HepG2 (cell line): ENCODE results near the gene UBE2D3. TPM values are rescaled to one million over a fixed set of nuclear protein-coding genes. Genes with fewer than 3 reads are reported as not detected.
A peak's percentile ranks its signal among the peaks of the same experiment; 100 is the strongest.

Source experiments
- AKNA ChIP-seq: sonication (generic); formaldehyde crosslinking; IDR thresholded peaks from 2 replicates; pipeline ENCODE4 v1.4.0; 2020; ENCODE audit warnings: missing genetic modification reagents, borderline replicate concordance
- HINFP ChIP-seq: sonication (generic); formaldehyde crosslinking; IDR thresholded peaks from 2 replicates; pipeline ENCODE4 v1.4.0; 2020; ENCODE audit warnings: low read depth, mild to moderate bottlenecking, missing genetic modification reagents
- HMG20A ChIP-seq: IDR thresholded peaks from 2 replicates; pipeline ENCODE4 v1.6.1; 2016; ENCODE audit warnings: borderline replicate concordance
- HNF4G ChIP-seq, 2 experiments: sonication (generic) in 1 of 2; formaldehyde crosslinking in 1 of 2; IDR thresholded peaks; 2 replicates each; pipeline versions ENCODE4 v1.4.0 to v1.6.1; 2011 to 2020; ENCODE audit warnings: borderline replicate concordance in 2 of 2, low read depth in 2 of 2, mild to moderate bottlenecking in 2 of 2, low read length in 1 of 2, missing genetic modification reagents in 1 of 2, moderate library complexity in 1 of 2
- IKZF4 ChIP-seq: sonication (generic); formaldehyde crosslinking; IDR thresholded peaks from 2 replicates; pipeline ENCODE4 v1.5.1; 2020; ENCODE audit warnings: borderline replicate concordance, mild to moderate bottlenecking, low read depth, missing genetic modification reagents; ENCODE audit errors: not compliant biosample characterization
- ISX ChIP-seq: sonication (generic); formaldehyde crosslinking; conservative IDR thresholded peaks from 2 replicates; pipeline ENCODE4 v1.5.0; 2020; ENCODE audit warnings: missing genetic modification reagents
- KAT7 ChIP-seq: IDR thresholded peaks from 2 replicates; pipeline ENCODE4 v1.6.1; 2018; ENCODE audit warnings: borderline replicate concordance, missing compliant biosample characterization
- PBX3 ChIP-seq: sonication (generic); formaldehyde crosslinking; IDR thresholded peaks from 2 replicates; pipeline ENCODE4 v1.8.1; 2023; ENCODE audit warnings: missing genetic modification reagents, inconsistent platforms, borderline replicate concordance
- ZNF407 ChIP-seq: sonication (generic); formaldehyde crosslinking; IDR thresholded peaks from one replicate; pipeline ENCODE4 v1.5.1; 2020; ENCODE audit warnings: mild to moderate bottlenecking, missing genetic modification reagents; ENCODE audit errors: not compliant biosample characterization
- ZNF451 ChIP-seq: sonication (generic); formaldehyde crosslinking; IDR thresholded peaks from 2 replicates; pipeline ENCODE4 v1.5.0; 2020; ENCODE audit warnings: mild to moderate bottlenecking, missing genetic modification reagents
- ZNF776 ChIP-seq: sonication (generic); formaldehyde crosslinking; IDR thresholded peaks from 2 replicates; pipeline ENCODE4 v1.4.0; 2020; ENCODE audit warnings: mild to moderate bottlenecking, missing genetic modification reagents
- polyA plus RNA-seq, 8 experiments: library from polyadenylated mRNA; depleted of rRNA in 3 of 8; stranded (reverse) in 7 of 8; unstranded in 1 of 8; fragments of >200 nt; fragmentation: Illumina TruSeq in 4 of 8; extraction: Trizol in 4 of 8; gene quantifications; 2 replicates each; pipeline versions ENCODE4 v1.2.1 to v1.2.3, GENCODE V29; 2011 to 2016; ENCODE audit warnings: low read depth in 4 of 8, missing spikeins in 1 of 8, mixed read lengths in 1 of 8; ENCODE audit not compliant: insufficient read depth in 1 of 8
- total RNA-seq, 5 experiments: library from RNA; depleted of rRNA; stranded (reverse); fragments of >200 nt; fragmentation: Illumina TruSeq; extraction: Trizol; gene quantifications; 2 replicates each; pipeline ENCODE4 v1.2.3, GENCODE V29; 2016; ENCODE audit warnings: low read depth in 1 of 5

Gene UBE2D3
- total and polyA plus RNA-seq, 2 of the 13 experiments (the other 11 are each of a cell fraction or from before 2014, with no cell fraction given) = 224 to 293 TPM

GRCh38 chr4:102760645-102761295 is 66.6 kb downstream of the UBE2D3 start, which contains the start of gene MANBA (continued):
- no peak for TF ChIP-seq AKNA (CRISPR knock-in tag)
- no peak for TF ChIP-seq ISX (CRISPR knock-in tag)
- peak; percentile 48; the same call in 1 of the 2 replicates for TF ChIP-seq KAT7 (CRISPR knock-in tag)
- peak; percentile 72; the same call in 1 of the 2 replicates for TF ChIP-seq ZNF451 (CRISPR knock-in tag)
- TF ChIP-seq IKZF4 (CRISPR knock-in tag) = no peak
- TF ChIP-seq HINFP (CRISPR knock-in tag) = peak; percentile 67; the same call in 1 of the 2 replicates
- TF ChIP-seq HNF4G (IDR thresholded peaks at IDR 0.05; ENCODE audit: borderline replicate concordance, low read depth, low read length) = no peak
- 0 out of 2 replicates have a peak, but pooled peaks have one; percentile 14 for TF ChIP-seq HNF4G (CRISPR knock-in tag; IDR thresholded peaks at IDR 0.05; ENCODE audit: borderline replicate concordance, low read depth)
- 0 out of 2 replicates have a peak, but pooled peaks have one; percentile 20 for TF ChIP-seq HMG20A (CRISPR knock-in tag)
- no peak for TF ChIP-seq PBX3 (CRISPR knock-in tag)
- TF ChIP-seq ZNF407 (CRISPR knock-in tag) = peak; percentile 50
- TF ChIP-seq ZNF776 (CRISPR knock-in tag) = peak; percentile 77; the same call in 1 of the 2 replicates
